Bronchus fibroblast of lung (primary cell): ENCODE data around the gene RIMKLA. TPM values are rescaled to one million over a fixed set of nuclear protein-coding genes. Genes with fewer than 3 reads are reported as not detected.

Source experiments
- total RNA-seq: library from RNA; depleted of rRNA; stranded (reverse); fragments of >200 nt; gene quantifications from 2 replicates; pipeline ENCODE4 v1.2.3, GENCODE V29; 2015

Gene RIMKLA, protein sequence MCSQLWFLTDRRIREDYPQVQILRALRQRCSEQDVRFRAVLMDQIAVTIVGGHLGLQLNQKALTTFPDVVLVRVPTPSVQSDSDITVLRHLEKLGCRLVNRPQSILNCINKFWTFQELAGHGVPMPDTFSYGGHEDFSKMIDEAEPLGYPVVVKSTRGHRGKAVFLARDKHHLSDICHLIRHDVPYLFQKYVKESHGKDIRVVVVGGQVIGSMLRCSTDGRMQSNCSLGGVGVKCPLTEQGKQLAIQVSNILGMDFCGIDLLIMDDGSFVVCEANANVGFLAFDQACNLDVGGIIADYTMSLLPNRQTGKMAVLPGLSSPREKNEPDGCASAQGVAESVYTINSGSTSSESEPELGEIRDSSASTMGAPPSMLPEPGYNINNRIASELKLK
- under 0.01 TPM in 1 of 2 replicates, not detected in the other for total RNA-seq

DNA sequence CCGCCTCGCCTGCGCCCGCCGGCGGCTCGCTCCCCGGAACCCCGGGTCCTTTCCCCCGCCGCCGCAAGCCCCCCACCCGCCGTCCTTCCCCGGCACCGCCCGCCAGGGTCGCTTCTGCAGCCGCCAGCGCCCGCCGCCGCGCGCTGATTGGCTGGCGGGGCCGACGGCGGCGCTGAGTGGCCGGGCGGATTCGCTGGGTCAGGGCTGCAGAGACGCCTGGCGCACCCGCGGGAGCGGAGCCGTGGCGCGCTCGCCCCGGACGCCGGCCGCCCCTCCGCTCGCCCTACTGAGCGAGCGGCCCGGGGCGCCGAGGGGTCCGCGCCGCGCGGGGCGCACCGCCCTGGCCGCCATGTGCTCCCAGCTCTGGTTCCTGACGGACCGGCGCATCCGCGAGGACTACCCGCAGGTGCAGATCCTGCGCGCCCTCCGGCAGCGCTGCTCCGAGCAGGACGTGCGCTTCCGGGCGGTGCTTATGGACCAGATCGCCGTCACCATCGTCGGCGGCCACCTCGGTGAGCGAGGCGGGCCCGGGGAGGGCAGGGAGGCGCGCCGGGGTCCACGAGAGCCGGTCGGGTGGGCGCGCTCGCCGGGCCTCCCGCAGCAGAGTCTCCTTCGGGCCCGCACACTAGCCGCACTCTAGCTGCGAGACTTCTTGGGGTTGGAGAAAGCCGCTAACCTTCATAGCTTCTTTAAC lies at the start of gene RIMKLA:
TSS of gene RIMKLA (plus strand) at position 207 of the 694 bp plus-strand sequence. CDS start at position 350, 143 bp downstream.

DNA sequence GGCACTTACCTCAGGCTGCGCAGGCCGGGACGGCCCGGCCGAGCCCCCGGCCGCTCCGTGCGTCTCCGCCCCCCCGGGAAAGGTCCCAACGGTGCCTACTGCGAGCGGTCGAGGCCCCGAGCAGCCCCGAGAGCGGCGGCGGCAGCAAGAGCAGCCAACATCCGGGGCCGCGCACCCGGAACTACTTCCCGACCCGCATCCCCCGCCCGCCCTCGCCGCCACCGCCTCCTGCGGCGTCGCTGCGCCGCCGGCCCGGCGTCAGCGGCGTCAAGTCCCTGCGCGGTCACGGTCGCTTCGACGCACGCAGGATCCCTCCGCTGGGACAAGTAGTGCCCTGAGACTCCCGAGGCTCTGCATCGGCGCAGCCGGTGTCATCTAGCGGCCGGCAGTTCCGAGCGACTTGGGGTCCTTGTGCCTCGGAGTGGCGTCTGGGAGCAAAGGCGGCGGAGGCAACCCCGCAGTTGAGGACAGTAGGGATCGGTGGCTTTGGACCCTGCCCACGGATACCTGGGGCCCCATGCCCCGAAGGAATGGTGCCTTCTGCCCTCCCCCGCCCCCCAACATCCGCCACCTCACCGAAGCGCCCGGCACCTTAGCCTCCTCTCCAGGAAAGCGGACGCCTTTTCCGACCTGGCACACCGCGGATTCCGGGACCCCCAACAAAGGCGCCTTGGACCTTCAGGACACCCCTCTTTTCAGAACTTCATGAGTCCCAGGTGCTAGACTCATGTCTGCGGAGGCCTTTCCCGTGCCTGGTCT lies 45.4 kb upstream of the RIMKLA start, which contains the start of gene FOXJ3:
TSS of gene FOXJ3 (minus strand) at position 186 of the 759 bp plus-strand sequence. CDS start 24,142 bp downstream, outside the sequence.

GRCh38 chr1:42456010-42456753 lies 75.6 kb downstream of the RIMKLA start, which contains the start of the genes PPCS and ZMYND12:
PPCS (plus strand) TSS chr1:42456543; CDS start chr1:42456566, 23 bp downstream.
ZMYND12 (minus strand) TSS chr1:42456022; CDS start chr1:42455997, 25 bp downstream.

DNA sequence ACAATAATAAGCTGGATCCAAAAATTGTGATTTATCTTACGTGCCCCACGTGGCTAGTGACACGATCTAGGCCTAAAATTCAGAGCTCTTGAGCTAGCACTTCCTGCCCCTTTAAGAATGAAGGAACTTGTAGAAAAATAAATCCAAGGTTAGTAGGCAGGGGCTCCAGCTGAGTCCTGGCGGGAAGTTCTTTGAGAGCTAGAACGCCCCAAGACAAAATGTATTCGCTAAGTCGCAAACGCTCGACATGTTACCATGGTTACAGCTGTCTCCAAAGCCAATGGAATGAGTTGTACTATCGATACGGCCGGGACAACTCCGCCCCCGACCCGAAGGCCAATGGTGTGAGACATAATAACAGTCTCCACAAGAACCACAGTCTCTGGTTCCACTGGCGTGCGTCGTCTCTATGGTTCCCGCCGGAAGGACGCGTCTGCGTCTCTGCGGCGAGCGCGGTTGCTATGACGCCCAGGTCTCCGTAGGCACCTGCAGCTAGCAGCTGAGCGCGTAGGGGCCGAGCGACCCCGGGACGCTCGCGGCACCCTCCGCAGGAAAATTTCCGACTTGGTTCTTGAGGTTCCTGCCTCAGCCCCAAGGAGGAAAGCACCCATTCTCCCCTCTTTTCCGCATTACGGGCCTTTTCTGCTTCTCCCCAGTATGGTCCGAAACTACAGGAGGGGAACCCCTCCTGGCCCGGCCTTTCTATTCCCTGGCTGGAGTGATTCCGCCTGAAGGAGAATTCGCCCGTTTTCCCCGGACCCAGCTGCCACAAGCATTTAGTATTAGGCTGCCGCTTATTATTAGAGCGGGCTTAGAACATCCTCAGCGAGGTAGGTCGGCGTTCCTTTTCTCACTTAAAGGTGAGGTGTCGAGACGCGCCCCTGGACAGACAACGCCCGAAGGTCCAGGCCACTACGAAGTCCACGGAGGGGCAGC lies 82.5 kb downstream of the RIMKLA start, which contains the start of gene CCDC30:
TSS of gene CCDC30 (plus strand) at position 459 of the 936 bp plus-strand sequence. CDS start 17,266 bp downstream, outside the sequence.

Other genes starting within 250 kb of the RIMKLA start
- not detected in 2 replicates for gene GUCA2B, start 227.4 kb upstream of the RIMKLA start, total RNA-seq
- gene GUCA2A, start 216.0 kb upstream of the RIMKLA start, total RNA-seq = not detected in 2 replicates
- 14.3 and 14.4 TPM in 2 replicates for gene FOXJ3, start 45.6 kb upstream of the RIMKLA start, total RNA-seq
- 0.34 and 2.7 TPM in 2 replicates for gene ZMYND12, start 75.2 kb downstream of the RIMKLA start, total RNA-seq
- gene PPCS, start 75.8 kb downstream of the RIMKLA start, total RNA-seq = 54.0 and 60.1 TPM in 2 replicates
- under 0.01 and 0.34 TPM in 2 replicates for gene CCDC30, start 82.5 kb downstream of the RIMKLA start, total RNA-seq